Nephron (organoid): ENCODE data around the gene MIEF1.

Experiments
- H3K27ac Mint-ChIP-seq, 3 experiments: 2 replicates each; pipeline ENCODE4 v1.8.0; 2020; ENCODE audit warnings: mixed read lengths in 3 of 3, mild to moderate bottlenecking in 2 of 3, moderate library complexity in 1 of 3
- H3K27me3 Mint-ChIP-seq: 2 replicates; pipeline ENCODE4 v1.8.0; 2021; ENCODE audit warnings: low read depth, mild to moderate bottlenecking, moderate library complexity, mixed read lengths
- H3K36me3 Mint-ChIP-seq: 2 replicates; pipeline ENCODE4 v1.8.0; 2020; ENCODE audit warnings: low read depth, mixed read lengths
- H3K4me1 Mint-ChIP-seq: 2 replicates; pipeline ENCODE4 v1.8.0; 2020; ENCODE audit warnings: mixed read lengths
- H3K4me3 Mint-ChIP-seq, 3 experiments: 2 replicates each; pipeline ENCODE4 v1.8.0; 2020; ENCODE audit warnings: mild to moderate bottlenecking in 3 of 3, mixed read lengths in 3 of 3, moderate library complexity in 2 of 3
- H3K9me3 Mint-ChIP-seq: 2 replicates; pipeline ENCODE4 v1.8.0; 2020; ENCODE audit warnings: mixed read lengths
- CTCF ChIP-seq, 3 experiments: fragments of 200-600 bp; sonication (generic); IDR thresholded peaks; one replicate each; pipeline ENCODE4 v1.5.0; 2021; ENCODE audit warnings: antibody characterized with exemption in 3 of 3; ENCODE audit not compliant: unreplicated experiment in 3 of 3

MIEF1 gene

DNA sequence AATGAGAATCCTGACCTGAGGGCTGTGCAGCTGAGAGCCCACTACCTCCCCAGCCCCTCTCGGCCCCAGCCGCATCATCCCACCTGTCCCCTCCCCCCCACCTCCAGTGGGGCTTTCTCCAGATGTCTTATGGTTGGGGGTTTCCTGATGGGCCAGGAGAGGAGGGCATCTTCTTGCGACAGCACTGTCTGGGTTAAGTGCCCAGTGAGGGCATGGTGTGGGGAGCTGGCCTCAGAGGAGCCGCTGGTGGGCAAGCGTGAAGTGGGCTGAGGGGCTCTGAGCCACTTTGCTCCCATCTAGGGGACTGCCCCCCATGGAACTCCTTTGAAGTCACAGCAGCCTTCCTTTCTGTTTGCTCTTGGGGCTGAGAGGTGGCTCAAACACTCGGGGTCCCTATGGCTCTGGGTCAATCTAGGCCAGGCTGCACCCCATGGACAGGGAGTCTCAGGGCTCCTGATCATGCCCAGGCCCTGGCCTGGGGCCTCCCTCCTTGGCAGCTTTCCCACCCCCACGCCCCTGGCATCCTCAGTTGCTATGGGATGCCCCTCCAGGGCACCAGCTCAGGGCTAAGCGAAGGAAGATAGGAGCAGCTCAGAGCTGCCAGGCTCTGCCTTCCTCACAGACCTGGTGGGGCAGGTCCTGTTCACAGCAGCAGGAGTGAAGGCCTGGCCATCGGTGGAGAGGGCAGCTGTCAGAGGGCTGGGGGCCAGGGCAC is 11.0 kb upstream of the MIEF1 start:
- Mint-ChIP-seq H3K27me3 (no peaks in the 10 kb centered on the region), H3K4me3 (no peak overlapping the region), H3K27ac (no peak overlapping the region), H3K9me3 (no peaks in the 10 kb centered on the region), H3K36me3 (peaks cover 15% of the 10 kb centered on the region), H3K4me1 (peaks cover 8% of the 10 kb centered on the region)
- TF ChIP-seq CTCF (IDR thresholded peaks at IDR 0.05; ENCODE audit: unreplicated experiment in 3 of 3), result no peak

DNA sequence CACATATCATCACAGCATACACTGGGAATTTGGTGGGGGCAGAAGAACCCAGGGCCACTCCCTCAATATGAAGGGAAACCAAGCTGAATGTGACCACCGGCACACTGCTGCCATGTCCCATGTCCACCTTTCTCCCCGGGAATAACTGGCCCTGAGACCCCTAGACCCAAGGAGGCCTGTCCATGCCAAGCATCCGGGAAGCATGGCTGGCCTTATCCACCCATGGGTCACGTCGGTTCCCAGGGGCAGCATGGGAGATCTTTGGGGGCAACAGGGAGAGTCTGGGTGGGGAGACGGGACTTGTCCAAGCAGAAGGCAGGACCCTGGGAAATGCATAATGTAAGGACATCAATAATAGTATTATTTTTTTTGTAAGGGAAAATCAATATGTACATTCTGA is 10.4 kb upstream of the MIEF1 start:
- Mint-ChIP-seq H3K4me1 (peaks cover 13% of the 10 kb centered on the region), H3K4me3 (no peak overlapping the region), H3K27ac (no peak overlapping the region), H3K36me3 (peaks cover 15% of the 10 kb centered on the region), H3K9me3 (no peaks in the 10 kb centered on the region), H3K27me3 (no peaks in the 10 kb centered on the region)
- TF ChIP-seq CTCF (IDR thresholded peaks at IDR 0.05; ENCODE audit: unreplicated experiment in 3 of 3), result no peak

DNA sequence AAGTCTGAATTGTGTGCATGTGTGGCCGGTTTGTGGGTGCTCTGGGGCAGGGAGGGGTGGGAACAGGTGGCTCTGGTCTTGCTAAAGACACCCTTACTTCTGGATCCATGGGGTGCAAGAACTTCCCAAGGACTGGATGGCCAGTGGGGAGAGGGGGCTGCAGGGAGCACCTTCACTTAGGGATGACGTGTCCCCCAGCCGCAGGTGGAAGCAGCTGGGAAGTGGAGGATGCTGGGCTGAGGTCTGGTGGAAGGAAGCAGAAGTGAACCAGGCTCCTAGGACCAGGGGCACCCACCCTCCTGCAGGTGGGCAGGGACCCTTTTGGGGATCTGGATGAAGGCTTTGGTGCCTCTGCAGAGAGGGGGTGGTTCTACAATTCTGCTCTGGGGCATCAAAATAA is 9.9 kb upstream of the MIEF1 start:
- Mint-ChIP-seq H3K27me3 (no peaks in the 10 kb centered on the region), H3K27ac (no peak overlapping the region), H3K4me3 (no peak overlapping the region), H3K36me3 (peaks cover 15% of the 10 kb centered on the region), H3K4me1 (peaks cover 13% of the 10 kb centered on the region), H3K9me3 (no peaks in the 10 kb centered on the region)
- no peak for TF ChIP-seq CTCF (IDR thresholded peaks at IDR 0.05; ENCODE audit: unreplicated experiment in 3 of 3)

DNA sequence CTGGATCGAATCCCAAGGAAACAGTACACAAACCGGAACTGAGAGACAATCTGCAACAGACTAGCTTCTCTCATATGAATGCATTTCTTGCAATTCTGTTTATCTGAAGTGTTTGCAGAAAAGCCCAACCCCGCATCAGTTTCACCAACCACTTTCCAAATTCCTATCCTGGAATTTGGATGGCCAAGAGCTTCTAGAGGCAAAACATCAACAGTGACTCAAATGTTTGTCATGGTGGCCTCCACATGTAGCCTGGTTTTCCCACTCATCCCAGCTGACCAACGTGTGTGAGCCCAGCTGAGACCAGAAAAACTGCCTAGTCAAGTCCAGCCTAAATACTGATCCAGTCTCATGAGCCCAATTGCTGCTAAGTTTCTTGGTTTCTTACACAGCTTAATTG is 8.3 kb upstream of the MIEF1 start:
- no peak for TF ChIP-seq CTCF (IDR thresholded peaks at IDR 0.05; ENCODE audit: unreplicated experiment in 3 of 3)
- Mint-ChIP-seq H3K9me3 (no peaks in the 10 kb centered on the region), H3K27me3 (peaks cover 3% of the 10 kb centered on the region), H3K4me3 (no peak overlapping the region), H3K36me3 (peaks cover 9% of the 10 kb centered on the region), H3K4me1 (peaks cover 23% of the 10 kb centered on the region), H3K27ac (no peak overlapping the region)

GRCh38 chr22:39494471-39495120 is 7.5 kb upstream of the MIEF1 start:
- TF ChIP-seq CTCF (IDR thresholded peaks at IDR 0.05; ENCODE audit: unreplicated experiment in 3 of 3), result no peak
- Mint-ChIP-seq H3K27me3 (peaks cover 3% of the 10 kb centered on the region), H3K4me1 (peaks cover 30% of the 10 kb centered on the region), H3K27ac (no peak overlapping the region), H3K36me3 (peaks cover 8% of the 10 kb centered on the region), H3K9me3 (no peaks in the 10 kb centered on the region), H3K4me3 (no peak overlapping the region)
